Cardiac fibroblast (primary cell): Measurements from ENCODE around the gene PHLPP2.

Experiments
- DNase-seq, 2 donors: peaks; one replicate each; pipeline versions ENCODE4 v3.0.0 to v3.0.0-alpha.2; 2010; ENCODE audit warnings: low read depth in 2 of 2
- H3K4me3 ChIP-seq, 2 donors: replicated peaks in 1 of 2; 1 replicate in 1 of 2; 2 replicates in 1 of 2; pipeline ENCODE4 v1.5.1; 2011; ENCODE audit warnings: low read depth in 2 of 2, low read length in 2 of 2, mild to moderate bottlenecking in 2 of 2, moderate library complexity in 1 of 2
- TF ChIP-seq, protein P1 (sequence below): IDR thresholded peaks from one replicate; pipeline ENCODE4 v1.5.1; 2011; ENCODE audit warnings: low read depth, mild to moderate bottlenecking, low read length, inconsistent platforms

Gene PHLPP2

DNA sequence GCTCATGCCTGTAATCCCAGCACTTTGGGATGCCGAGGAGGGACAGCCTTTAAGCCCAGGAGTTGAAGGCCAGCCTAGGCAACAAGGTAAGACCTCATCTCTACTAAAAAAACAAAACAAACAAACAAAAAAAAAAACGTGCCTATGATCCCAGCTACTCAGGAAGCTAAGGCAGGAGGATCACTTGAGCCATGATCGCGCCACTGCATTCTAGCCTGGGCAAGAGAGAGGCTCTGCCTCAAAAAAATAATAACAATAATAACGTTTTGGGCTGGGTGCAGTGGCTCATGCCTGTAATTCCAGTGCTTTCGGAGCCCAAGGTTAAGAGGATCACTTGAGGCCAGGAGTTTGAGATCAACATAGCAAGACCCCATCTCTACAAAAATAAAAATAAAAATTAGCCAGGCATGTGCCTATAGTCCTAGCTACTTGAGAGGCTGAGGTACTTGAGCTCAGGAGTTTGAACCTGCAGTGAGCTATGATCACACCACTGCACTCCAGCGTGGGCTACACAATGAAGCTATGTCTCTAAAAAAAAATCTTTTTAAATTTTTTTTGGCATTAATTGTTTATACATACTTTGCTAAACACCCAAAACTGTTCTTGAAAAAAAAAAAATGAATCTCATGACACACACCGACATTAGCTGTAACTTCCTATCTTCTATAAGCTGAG is 3.3 kb downstream of the PHLPP2 start:
- H3K4me3 ChIP-seq: no peak overlapping the region
- no peak for DNase-seq
- TF ChIP-seq, protein P1, sequence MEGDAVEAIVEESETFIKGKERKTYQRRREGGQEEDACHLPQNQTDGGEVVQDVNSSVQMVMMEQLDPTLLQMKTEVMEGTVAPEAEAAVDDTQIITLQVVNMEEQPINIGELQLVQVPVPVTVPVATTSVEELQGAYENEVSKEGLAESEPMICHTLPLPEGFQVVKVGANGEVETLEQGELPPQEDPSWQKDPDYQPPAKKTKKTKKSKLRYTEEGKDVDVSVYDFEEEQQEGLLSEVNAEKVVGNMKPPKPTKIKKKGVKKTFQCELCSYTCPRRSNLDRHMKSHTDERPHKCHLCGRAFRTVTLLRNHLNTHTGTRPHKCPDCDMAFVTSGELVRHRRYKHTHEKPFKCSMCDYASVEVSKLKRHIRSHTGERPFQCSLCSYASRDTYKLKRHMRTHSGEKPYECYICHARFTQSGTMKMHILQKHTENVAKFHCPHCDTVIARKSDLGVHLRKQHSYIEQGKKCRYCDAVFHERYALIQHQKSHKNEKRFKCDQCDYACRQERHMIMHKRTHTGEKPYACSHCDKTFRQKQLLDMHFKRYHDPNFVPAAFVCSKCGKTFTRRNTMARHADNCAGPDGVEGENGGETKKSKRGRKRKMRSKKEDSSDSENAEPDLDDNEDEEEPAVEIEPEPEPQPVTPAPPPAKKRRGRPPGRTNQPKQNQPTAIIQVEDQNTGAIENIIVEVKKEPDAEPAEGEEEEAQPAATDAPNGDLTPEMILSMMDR: no peak

- DNase-seq: no peak
- no peak overlapping the region for H3K4me3 ChIP-seq
- TF ChIP-seq, protein P1: no peak
Measured at GRCh38 chr16:71712501-71712900, 12.0 kb downstream of the PHLPP2 start.

DNA sequence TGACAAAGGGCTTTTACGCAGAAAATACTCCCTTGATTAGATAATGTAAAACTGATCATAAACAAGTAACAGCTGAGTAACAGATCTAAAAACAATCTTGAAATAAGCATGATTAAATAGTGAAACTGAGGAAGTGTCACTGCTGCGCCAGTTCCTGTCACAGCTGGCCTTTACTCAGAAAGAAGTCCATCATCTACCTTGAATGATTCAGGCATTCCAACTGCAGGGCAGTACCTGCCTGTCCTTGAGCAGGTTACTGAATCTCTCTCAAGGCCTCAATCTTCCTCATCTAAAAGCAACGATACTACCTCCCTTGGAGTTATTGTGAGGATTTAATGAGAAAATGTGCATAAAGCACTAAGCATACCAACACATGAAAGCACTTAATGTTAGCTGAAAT is 12.7 kb downstream of the PHLPP2 start:
- TF ChIP-seq, protein P1: no peak
- H3K4me3 ChIP-seq: no peak overlapping the region
- no peak for DNase-seq

GRCh38 chr16:71709229-71709781 is 15.2 kb downstream of the PHLPP2 start:
- DNase-seq: peak; percentile 41 to 82
- no peak overlapping the region for H3K4me3 ChIP-seq
- TF ChIP-seq, protein P1: no peak

- H3K4me3 ChIP-seq: no peak overlapping the region
- TF ChIP-seq, protein P1: no peak
- DNase-seq: no peak
Measured at GRCh38 chr16:71708696-71709095, 15.8 kb downstream of the PHLPP2 start.

GRCh38 chr16:71707199-71707598 is 17.3 kb downstream of the PHLPP2 start:
- TF ChIP-seq, protein P1: no peak
- no peak for DNase-seq
- no peak overlapping the region for H3K4me3 ChIP-seq

DNA sequence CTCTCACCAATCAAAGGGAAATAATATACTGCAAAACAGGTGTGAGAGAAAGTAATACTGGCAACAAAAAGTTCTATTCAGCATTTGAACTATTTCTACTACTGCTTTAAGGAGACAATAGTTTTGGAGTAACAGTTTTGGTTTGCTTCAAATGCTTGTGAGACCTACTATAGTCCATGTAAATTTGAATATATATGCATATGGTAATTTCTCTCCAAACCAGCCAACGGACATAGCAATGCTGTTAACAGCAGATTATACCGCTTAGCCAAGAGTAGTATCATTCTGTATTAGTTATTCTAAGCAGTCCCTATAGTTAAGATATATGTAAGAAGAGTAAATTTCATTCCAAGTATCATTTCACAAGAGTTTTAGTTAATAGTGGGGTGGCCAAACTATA is 18.5 kb downstream of the PHLPP2 start:
- TF ChIP-seq, protein P1: no peak
- DNase-seq: no peak
- H3K4me3 ChIP-seq: no peak overlapping the region
